ENCODE measurements around the gene MSL3B.
A peak's percentile ranks its signal among the peaks of the same experiment; 100 is the strongest.

Gene MSL3B

DNA sequence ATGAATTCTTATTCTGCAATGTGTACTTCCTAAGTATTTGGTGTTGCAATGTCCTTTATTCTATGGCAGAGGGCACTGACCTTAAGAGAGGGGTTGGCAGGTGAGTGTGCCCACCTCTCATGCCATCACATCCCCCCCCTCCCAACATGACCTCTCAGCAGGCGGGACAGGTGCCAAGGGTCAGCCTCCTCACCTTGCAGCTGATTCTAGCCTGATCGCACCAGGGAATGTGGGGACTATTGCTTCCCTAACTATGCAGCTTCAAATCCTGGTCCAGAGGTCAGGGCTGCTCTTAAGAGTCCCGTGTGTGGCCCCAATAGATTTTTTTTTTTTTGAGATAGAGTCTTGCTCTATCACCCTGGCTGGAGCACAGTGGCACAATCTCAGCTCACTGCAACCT, 23.4 kb downstream of the MSL3B start:
- Mint-ChIP-seq H3K27me3 (ENCODE audit: unreplicated experiment) (no peaks in the 10 kb centered on the region), H3K36me3 (ENCODE audit: unreplicated experiment) (peaks cover 14% of the 10 kb centered on the region), H3K4me1 (ENCODE audit: unreplicated experiment) (peaks cover 9% of the 10 kb centered on the region), H3K27ac (ENCODE audit: unreplicated experiment) (no peak overlapping the region), H3K9me3 (ENCODE audit: unreplicated experiment) (no peaks in the 10 kb centered on the region), H3K4me3 (ENCODE audit: unreplicated experiment) (no peak overlapping the region)
- DNase-seq (ENCODE audit: extremely low spot score, unreplicated experiment) = peak; percentile 40
- TF ChIP-seq, protein P1, sequence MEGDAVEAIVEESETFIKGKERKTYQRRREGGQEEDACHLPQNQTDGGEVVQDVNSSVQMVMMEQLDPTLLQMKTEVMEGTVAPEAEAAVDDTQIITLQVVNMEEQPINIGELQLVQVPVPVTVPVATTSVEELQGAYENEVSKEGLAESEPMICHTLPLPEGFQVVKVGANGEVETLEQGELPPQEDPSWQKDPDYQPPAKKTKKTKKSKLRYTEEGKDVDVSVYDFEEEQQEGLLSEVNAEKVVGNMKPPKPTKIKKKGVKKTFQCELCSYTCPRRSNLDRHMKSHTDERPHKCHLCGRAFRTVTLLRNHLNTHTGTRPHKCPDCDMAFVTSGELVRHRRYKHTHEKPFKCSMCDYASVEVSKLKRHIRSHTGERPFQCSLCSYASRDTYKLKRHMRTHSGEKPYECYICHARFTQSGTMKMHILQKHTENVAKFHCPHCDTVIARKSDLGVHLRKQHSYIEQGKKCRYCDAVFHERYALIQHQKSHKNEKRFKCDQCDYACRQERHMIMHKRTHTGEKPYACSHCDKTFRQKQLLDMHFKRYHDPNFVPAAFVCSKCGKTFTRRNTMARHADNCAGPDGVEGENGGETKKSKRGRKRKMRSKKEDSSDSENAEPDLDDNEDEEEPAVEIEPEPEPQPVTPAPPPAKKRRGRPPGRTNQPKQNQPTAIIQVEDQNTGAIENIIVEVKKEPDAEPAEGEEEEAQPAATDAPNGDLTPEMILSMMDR (IDR thresholded peaks at IDR 0.05) = no peak

DNA sequence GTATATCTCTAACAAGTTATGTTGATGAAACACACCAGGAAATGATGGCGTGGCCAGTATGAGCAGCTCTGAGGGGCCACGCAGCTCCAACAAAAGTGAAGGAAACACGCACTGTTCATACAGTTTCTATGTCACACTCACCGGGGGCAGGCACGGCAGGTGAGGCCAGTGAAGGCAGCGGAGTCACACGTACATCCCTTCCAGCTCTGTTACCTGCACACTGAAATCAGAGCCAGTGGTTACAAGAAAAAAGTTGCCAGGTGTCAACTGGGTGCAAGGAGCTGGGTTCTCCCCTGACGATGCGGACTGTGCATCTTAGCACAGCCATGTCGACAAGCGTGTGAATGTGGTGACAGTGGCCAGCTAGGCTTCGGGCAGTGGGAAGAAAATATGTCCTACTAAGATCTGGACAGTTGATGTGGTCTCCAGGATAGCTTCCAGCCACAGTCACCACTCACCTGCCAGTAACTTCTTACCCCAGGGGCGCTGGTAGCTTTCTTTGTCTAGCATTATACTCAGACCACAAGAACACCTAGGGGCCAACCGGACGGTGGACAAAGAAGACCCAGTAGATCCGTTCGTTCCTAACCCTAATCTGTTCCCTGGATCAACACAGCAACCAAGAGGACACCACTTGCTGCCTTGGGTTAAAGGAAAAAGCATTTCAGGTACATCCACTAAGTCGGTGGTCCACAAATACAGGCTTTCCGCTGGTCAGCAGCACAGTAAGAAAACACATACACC, 23.9 kb downstream of the MSL3B start:
- no peak overlapping the region for H3K27ac Mint-ChIP-seq (ENCODE audit: unreplicated experiment)
- H3K36me3 Mint-ChIP-seq (ENCODE audit: unreplicated experiment) = peaks cover 14% of the 10 kb centered on the region
- H3K4me3 Mint-ChIP-seq (ENCODE audit: unreplicated experiment) = no peak overlapping the region
- TF ChIP-seq, protein P1 (IDR thresholded peaks at IDR 0.05) = no peak
- no peaks in the 10 kb centered on the region for H3K9me3 Mint-ChIP-seq (ENCODE audit: unreplicated experiment)
- peak; percentile 36 for DNase-seq (ENCODE audit: extremely low spot score, unreplicated experiment)
- H3K4me1 Mint-ChIP-seq (ENCODE audit: unreplicated experiment) = peaks cover 9% of the 10 kb centered on the region
- no peaks in the 10 kb centered on the region for H3K27me3 Mint-ChIP-seq (ENCODE audit: unreplicated experiment)

GRCh38 chr2:233841183-233841582, 27.0 kb downstream of the MSL3B start:
- H3K27ac Mint-ChIP-seq (ENCODE audit: unreplicated experiment) = no peak overlapping the region
- TF ChIP-seq, protein P1 (IDR thresholded peaks at IDR 0.05) = no peak
- H3K4me1 Mint-ChIP-seq (ENCODE audit: unreplicated experiment) = peaks cover 23% of the 10 kb centered on the region
- H3K27me3 Mint-ChIP-seq (ENCODE audit: unreplicated experiment) = no peaks in the 10 kb centered on the region
- DNase-seq (ENCODE audit: extremely low spot score, unreplicated experiment) = peak; percentile 54
- no peaks in the 10 kb centered on the region for H3K9me3 Mint-ChIP-seq (ENCODE audit: unreplicated experiment)
- H3K36me3 Mint-ChIP-seq (ENCODE audit: unreplicated experiment) = peaks cover 14% of the 10 kb centered on the region
- no peak overlapping the region for H3K4me3 Mint-ChIP-seq (ENCODE audit: unreplicated experiment)

- Mint-ChIP-seq H3K27ac (ENCODE audit: unreplicated experiment) (no peak overlapping the region), H3K27me3 (ENCODE audit: unreplicated experiment) (no peaks in the 10 kb centered on the region), H3K36me3 (ENCODE audit: unreplicated experiment) (peaks cover 14% of the 10 kb centered on the region), H3K9me3 (ENCODE audit: unreplicated experiment) (no peaks in the 10 kb centered on the region), H3K4me1 (ENCODE audit: unreplicated experiment) (peaks cover 20% of the 10 kb centered on the region), H3K4me3 (ENCODE audit: unreplicated experiment) (no peak overlapping the region)
- TF ChIP-seq, protein P1 (IDR thresholded peaks at IDR 0.05) = no peak
- DNase-seq (ENCODE audit: extremely low spot score, unreplicated experiment) = peak; percentile 53
Measured at GRCh38 chr2:233840520-233840919, 27.7 kb downstream of the MSL3B start.

DNA sequence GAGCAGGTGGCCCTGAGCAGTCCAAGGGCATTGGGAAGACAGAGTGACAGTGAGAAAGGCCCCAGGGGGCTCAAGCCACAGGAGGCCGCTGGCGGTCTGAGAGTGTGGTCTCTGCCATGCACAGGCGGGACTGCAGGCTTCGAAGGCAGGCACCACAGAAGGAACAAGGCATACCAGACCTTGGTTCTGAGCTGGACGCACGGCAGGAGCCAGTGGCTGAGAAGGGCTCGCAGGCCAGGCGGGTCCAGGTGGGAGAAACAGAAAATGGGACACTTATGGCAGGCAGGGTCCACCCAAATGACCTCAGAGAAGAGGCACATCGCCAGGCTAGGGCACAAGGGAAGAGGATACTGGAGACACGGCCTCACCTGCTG, 28.8 kb downstream of the MSL3B start:
- Mint-ChIP-seq H3K4me3 (ENCODE audit: unreplicated experiment) (no peak overlapping the region), H3K9me3 (ENCODE audit: unreplicated experiment) (no peaks in the 10 kb centered on the region), H3K27ac (ENCODE audit: unreplicated experiment) (no peak overlapping the region), H3K27me3 (ENCODE audit: unreplicated experiment) (no peaks in the 10 kb centered on the region), H3K4me1 (ENCODE audit: unreplicated experiment) (peaks cover 19% of the 10 kb centered on the region), H3K36me3 (ENCODE audit: unreplicated experiment) (peaks cover 14% of the 10 kb centered on the region)
- DNase-seq (ENCODE audit: extremely low spot score, unreplicated experiment) = peak; percentile 83
- TF ChIP-seq, protein P1 (IDR thresholded peaks at IDR 0.05) = no peak

All from osteocyte (in vitro differentiated cells).